ENCODE data around the gene KRTAP13-2. TPM values are rescaled to one million over a fixed set of nuclear protein-coding genes. Genes with fewer than 3 reads are reported as not detected.

The KRTAP13-2 gene
- total and polyA plus RNA-seq, 2 donors from 2014 or later: not detected

- H3K4me1 ChIP-seq (ENCODE audit: control insufficient read depth in 2 of 3, insufficient read depth in 2 of 3, low read depth in 1 of 3, low read length in 3 of 3): no peaks in the 10 kb centered on the region
- no peak within 1 kb of the TSS for H3K4me3 ChIP-seq (ENCODE audit: low read length in 3 of 3)
- TF ChIP-seq CTCF (IDR thresholded peaks at IDR 0.05; ENCODE audit: borderline replicate concordance, extremely low read depth, insufficient read depth): no peak
- no peaks in the 10 kb centered on the region for H3K36me3 ChIP-seq (ENCODE audit: control insufficient read depth in 2 of 3, insufficient read depth in 3 of 3, low read length in 3 of 3)
- H3K27ac ChIP-seq (ENCODE audit: low read depth in 2 of 2, low read length in 2 of 2): no peak within 1 kb of the TSS
- intact Hi-C loops (cut with DNase I): loop anchor here (10.0 kb wide), 1 partner anchor 736 kb away; no protein-coding TSS in a partner anchor
- H3K9ac ChIP-seq (ENCODE audit: low read length in 3 of 3): no peak within 1 kb of the TSS
- no peak for DNase-seq
- FAIRE-seq: no peak
- H3K9me3 ChIP-seq (ENCODE audit: control insufficient read depth in 2 of 3, insufficient read depth in 1 of 3, low read length in 3 of 3): peaks cover 0 to 2% (median 0%) of the 10 kb centered on the region in 3 donors
- H3K27me3 ChIP-seq (ENCODE audit: control insufficient read depth, insufficient read depth, low read length): no peaks in the 10 kb centered on the region
These were observed 23.6 kb downstream of the KRTAP13-2 start, which contains the start of gene KRTAP23-1 for GRCh38 chr21:30348506-30348905. KRTAP23-1 (minus strand) TSS chr21:30348606; CDS start chr21:30348606, 0 bp downstream.

GRCh38 chr21:30345014-30345413, 27.1 kb downstream of the KRTAP13-2 start:
- Histone ChIP-seq H3K36me3 (ENCODE audit: control insufficient read depth in 2 of 3, insufficient read depth in 3 of 3, low read length in 3 of 3) (no peaks in the 10 kb centered on the region), H3K9ac (ENCODE audit: low read length in 3 of 3) (no peak overlapping the region), H3K4me3 (ENCODE audit: low read length in 3 of 3) (no peak overlapping the region), H3K4me1 (ENCODE audit: control insufficient read depth in 2 of 3, insufficient read depth in 2 of 3, low read depth in 1 of 3, low read length in 3 of 3) (no peaks in the 10 kb centered on the region), H3K9me3 (ENCODE audit: control insufficient read depth in 2 of 3, insufficient read depth in 1 of 3, low read length in 3 of 3) (peaks cover 0 to 2% (median 0%) of the 10 kb centered on the region in 3 donors), H3K27me3 (ENCODE audit: control insufficient read depth, insufficient read depth, low read length) (no peaks in the 10 kb centered on the region), H3K27ac (ENCODE audit: low read depth in 2 of 2, low read length in 2 of 2) (no peak overlapping the region)
- no peak for FAIRE-seq
- DNase-seq: no peak
- TF ChIP-seq CTCF (IDR thresholded peaks at IDR 0.05; ENCODE audit: borderline replicate concordance, extremely low read depth, insufficient read depth): no peak
- intact Hi-C loops (cut with DNase I): loop anchor here (10.0 kb wide), 1 partner anchor 740 kb away; no protein-coding TSS in a partner anchor

- H3K4me1 ChIP-seq (ENCODE audit: control insufficient read depth in 2 of 3, insufficient read depth in 2 of 3, low read depth in 1 of 3, low read length in 3 of 3): no peaks in the 10 kb centered on the region
- peaks cover 0 to 2% (median 0%) of the 10 kb centered on the region in 3 donors for H3K9me3 ChIP-seq (ENCODE audit: control insufficient read depth in 2 of 3, insufficient read depth in 1 of 3, low read length in 3 of 3)
- H3K4me3 ChIP-seq (ENCODE audit: low read length in 3 of 3): no peak overlapping the region
- no peak overlapping the region for H3K9ac ChIP-seq (ENCODE audit: low read length in 3 of 3)
- intact Hi-C loops (cut with DNase I): loop anchor here (10.0 kb wide), 1 partner anchor 744 kb away; no protein-coding TSS in a partner anchor
- H3K27me3 ChIP-seq (ENCODE audit: control insufficient read depth, insufficient read depth, low read length): no peaks in the 10 kb centered on the region
- H3K36me3 ChIP-seq (ENCODE audit: control insufficient read depth in 2 of 3, insufficient read depth in 3 of 3, low read length in 3 of 3): no peaks in the 10 kb centered on the region
- FAIRE-seq (no peak), DNase-seq (peak in 3 of 5 donors; percentile 53 to 68 (median 56))
- H3K27ac ChIP-seq (ENCODE audit: low read depth in 2 of 2, low read length in 2 of 2): no peak overlapping the region
- TF ChIP-seq CTCF (IDR thresholded peaks at IDR 0.05; ENCODE audit: borderline replicate concordance, extremely low read depth, insufficient read depth): peak; percentile 82
These were observed 31.1 kb downstream of the KRTAP13-2 start for GRCh38 chr21:30340714-30341573.

All from kidney (tissue), 14 donors.